HG03064 (cell line): ENCODE results near the gene GPR78.

ENCODE experiments used
- ATAC-seq: cut with Tn5 transposase; IDR thresholded peaks from one replicate; pipeline ENCODE4 v1.9.1; 2021; ENCODE audit warnings: low read depth; ENCODE audit not compliant: unreplicated experiment

Gene GPR78

DNA sequence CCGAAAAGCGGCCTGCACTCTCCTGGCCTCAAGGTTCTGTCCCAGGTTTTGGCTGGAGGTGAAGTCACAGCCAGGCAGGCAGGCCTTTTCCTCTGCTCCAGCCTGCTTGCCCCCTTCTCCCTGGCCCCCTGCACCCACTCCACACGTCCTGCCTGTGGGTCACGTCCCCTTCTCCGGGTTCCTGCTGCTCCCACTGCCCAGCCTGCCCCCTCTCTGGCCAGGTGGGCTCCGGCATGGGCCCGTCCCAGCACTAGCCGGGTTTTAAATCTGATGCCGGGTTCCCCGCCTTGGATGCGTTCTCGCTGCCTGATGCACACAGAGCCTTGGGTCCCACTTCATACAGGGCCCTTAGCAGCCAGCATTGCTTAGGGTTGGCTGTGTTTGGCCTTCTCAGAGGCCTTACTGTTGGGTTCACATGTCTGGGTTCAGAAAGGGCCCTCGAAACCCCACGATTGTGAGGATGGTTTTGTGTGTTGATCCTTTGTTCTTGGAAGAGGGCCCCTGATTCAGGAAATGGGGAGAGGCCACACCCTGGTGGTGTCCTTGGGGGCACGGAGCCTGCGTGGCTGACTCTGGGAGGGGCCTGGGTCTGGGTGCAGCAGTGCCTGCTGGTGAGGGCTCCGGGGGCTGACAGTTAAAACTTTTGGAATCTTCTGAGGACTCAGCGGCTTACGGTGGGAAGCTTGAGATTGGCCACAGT lies 18.3 kb downstream of the GPR78 start:
- no peak for ATAC-seq

DNA sequence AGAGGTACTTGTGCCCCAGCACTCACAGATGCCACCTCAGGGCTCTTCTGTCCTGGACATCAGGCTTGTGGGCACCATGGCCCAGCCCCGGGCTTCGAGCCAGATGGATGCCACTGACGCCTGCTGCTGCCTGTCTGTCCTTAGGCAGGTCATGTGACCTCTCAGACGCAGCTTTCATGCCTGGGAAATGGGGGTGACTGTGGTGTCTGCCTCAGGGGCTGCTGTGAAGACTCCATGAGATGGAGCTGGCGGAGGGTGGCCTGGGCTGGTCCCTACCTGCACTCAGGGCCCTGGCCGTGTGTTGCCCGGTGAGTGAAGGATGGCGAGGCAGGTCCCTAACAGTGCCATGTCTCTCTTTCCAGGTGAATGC lies 18.9 kb downstream of the GPR78 start:
- ATAC-seq, result no peak

DNA sequence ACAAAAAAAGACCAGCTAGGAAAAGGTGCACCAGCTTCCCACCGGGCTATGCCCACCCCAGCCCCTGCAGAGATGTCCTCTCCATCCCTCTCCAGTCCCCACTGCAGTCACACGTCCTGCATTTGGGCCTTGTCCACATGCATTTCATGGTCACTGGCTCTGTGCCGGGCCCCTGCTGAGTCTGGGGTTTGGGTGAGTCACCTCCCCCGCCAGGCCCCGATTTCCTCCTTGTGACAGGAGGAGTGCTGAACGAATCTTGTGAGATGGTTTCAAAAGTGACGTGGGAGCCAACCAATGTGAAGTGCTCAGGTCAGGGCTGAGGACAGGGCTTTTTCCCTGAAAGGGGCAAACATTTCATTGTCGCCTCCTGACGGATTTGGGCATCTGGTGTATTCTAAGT lies 19.5 kb downstream of the GPR78 start:
- no peak for ATAC-seq

DNA sequence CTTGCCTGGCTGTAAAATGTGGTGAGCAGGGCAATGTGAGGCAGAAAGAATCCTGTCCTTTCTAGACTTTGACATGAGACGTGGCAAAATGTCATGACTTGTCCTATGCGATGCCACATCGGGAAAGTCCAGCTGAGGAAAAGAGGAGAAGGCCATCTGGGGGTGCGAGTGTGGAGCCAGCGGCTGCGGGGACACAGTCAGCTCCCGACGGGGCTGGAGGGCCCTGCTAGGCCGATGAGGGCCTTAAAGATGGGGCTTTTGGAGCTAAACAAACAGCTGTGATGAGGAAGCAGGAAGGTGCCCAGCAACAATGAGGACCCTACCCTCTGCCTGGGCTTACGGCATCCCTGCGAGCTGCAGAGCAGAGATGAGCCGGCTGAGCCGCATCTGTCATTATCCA lies 20.1 kb downstream of the GPR78 start:
- ATAC-seq, result no peak

DNA sequence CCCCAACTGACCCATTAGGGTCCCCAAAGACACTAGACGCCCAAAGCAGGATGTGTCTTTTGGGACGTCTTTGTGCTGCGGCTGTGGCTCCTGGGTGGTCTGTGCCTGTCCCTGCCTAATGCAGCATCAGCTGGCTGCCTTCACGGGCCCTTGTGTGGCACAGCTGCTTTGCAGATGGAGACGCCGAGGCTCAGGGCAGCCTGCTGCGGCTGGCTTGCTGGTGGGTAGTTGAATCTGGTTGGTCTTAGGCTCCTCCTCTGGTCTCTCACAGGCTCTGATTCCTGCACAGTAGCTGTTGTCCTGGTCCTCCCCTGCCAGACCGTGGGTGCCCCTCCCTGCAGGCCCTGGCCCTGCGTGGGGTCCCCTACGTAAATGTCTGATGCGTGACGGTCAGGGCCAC lies 20.5 kb downstream of the GPR78 start:
- ATAC-seq, result no peak

DNA sequence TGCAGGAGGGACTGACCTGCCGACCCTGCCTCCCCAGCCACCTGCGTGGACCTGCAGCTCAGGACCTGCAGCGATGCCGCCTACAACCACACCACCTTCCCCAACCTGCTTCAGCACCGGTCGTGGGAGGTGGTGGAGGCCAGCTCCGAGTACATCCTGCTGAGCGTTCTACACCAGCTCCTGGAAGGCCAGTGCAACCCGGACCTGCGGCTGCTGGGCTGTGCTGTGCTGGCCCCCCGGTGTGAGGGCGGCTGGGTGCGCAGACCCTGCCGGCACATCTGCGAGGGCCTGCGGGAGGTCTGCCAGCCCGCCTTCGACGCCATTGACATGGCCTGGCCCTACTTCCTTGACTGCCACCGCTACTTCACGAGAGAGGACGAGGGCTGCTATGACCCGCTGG lies 20.9 kb downstream of the GPR78 start:
- no peak for ATAC-seq

DNA sequence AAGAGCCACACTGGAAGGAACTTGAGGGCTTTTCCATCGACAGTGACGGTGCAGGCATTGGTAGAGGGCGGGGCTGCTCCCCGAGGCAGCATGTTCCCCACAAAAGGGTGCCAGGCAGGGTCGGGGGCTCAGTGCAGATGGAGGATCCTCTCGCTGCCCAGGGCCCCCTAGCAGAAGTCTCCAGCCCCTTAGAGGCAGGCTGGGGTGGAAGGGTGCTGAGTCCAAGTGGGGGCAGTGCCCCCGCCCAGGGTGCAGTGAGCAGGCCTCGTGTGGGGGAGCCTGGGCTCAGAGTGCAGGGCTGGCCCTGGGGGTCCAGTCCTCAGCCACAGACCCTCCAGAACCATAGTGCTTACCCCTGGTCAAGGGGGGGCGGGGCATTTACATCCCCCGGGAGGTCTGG lies 21.4 kb downstream of the GPR78 start:
- ATAC-seq, result no peak

DNA sequence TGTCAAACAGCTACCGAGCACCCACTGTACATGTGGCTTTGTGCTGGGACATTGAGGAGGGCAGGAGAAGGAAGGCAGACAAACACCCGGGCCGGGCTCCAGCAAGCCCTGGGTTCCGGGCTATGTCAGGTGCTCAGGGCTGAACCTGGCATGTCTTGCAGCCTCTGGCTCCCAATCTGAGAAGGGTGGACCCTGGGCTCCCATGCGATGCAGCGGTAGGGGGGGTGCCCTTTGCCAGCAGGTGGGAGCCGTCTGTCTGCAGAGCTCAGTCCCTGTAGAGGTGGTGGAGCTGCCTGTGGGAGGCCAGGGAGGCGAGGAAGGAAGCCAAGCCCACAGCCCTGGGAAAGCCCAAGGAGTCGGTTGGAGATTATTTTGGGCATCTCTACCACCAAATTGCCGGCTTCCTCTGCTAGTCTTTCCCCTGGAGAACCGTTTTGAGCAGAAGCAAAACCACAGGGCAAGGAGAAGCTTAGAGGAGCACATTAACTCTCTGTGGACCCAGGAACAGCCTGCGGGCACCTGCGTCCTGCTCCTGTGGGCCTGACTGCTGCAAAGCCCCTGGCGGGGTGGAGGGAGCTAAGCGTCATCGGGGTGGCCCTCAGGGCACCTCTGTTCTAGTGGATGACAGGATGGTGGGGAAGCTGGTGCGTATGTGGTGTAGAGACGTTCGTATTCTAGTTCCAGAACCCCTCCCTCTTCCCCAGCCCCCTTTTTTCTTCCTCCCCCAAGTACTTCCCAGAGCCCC lies 22.7 kb downstream of the GPR78 start:
- ATAC-seq, result no peak

DNA sequence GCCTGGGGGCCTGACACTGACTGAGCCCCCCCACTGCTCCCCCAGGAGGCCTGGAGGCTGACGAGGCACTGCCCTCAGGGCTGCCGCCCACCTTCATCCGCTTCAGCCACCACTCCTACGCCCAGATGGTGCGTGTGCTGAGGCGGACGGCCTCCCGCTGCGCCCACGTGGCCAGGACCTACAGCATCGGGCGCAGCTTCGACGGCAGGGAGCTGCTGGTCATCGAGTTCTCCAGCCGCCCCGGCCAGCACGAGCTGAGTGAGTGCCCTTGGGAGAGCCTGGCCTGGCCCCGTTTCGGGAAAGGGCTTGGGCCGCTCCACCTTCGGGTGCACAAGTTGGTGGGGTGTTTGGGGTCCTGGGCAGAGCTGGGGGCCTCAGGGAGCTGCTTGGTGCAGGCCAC lies 23.7 kb downstream of the GPR78 start:
- ATAC-seq, result no peak

DNA sequence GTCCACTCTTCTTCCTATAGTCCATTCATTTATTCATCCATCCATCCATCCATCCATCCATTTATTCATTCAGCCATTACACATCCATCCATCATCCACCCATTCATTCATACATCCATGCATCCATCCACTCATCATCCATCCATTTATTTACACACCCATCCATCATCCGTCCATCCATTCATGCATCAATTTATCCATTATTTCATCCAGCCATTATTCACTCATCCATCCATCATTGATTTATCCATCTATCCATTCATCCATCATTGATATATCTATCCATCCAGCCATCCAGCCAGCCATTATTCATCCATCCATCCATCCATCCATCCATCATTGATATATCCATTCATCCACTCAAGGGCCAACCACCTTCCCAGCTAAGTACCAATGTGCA lies 25.1 kb downstream of the GPR78 start:
- ATAC-seq, result no peak

DNA sequence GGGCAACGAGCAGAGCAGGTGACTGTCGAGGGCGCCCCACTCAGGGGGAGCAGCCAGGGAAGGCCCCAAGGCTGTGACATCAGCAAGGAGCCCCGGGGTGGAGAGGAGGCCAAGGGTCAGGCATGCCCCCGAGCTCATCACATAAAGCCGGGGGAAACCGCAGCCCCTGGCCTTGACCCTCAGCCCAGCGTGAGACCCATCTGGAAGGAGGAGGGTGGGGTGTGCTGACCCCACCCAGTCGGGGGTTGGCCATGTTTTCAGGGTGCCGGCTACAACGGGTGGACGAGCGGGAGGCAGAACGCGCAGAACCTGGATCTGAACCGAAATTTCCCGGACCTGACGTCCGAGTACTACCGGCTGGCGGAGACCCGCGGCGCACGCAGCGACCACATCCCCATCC lies 26.3 kb downstream of the GPR78 start:
- ATAC-seq, result no peak

DNA sequence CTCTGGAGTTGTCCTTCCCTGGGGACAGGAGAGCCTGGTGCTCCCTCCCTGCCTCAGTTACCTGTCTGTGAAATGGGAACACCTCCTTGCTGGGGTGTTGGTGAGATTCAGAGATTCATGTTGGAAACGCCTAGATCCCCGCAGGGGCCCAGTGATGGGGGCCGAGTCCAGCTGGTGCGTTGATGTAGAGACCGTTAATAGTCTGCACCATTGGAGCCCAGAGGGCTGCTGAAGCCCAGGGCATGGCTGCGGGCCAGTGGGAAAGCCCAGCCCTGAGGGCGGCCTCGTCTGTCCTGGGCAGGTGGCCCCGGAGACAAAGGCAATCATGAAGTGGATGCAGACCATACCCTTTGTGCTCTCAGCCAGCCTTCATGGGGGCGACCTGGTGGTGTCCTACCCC lies 26.8 kb downstream of the GPR78 start:
- ATAC-seq, result no peak

DNA sequence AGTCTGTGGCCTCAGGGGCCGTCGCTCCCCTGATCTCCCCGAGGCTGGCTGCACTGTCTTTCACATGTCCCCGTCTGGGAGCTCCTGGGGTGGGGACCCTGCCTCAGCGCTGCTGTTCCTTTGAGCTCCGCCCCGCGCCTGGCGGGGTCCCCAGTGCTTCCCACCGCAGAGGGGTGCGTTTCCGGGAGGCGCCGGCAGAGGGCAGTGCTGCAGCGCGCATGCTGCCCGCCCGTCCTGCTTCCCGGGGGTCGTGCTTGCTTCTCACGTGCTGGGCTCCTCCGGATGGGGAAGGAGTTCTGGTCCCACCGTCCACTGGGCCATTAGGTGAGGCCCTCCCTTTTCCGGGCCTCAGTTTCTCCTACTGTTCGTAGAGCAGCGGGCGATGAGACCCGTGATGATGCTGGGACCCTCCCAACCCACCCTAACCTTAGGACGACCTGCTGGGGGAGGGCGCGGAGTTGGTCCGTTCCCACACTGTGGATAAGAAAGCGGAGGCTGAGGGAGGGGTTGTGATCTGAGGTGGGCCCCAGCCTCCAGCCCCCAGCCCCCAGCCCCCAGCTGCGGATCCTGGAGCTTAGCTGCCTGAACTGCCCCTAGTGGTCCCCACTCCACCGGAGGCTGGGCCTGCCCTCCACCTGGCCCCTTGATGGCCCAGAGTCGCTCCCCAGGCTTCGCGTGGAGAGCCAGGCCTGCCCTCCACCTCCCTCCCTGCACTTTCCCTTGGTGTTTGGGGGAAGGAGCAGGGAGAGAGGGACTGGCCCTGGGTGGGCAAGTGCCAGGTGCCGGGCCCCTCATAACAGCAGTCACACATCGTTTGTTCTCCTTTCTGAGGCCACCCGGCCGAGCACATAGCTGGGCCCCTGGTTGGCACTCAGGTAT lies 27.6 kb downstream of the GPR78 start:
- ATAC-seq, result no peak

DNA sequence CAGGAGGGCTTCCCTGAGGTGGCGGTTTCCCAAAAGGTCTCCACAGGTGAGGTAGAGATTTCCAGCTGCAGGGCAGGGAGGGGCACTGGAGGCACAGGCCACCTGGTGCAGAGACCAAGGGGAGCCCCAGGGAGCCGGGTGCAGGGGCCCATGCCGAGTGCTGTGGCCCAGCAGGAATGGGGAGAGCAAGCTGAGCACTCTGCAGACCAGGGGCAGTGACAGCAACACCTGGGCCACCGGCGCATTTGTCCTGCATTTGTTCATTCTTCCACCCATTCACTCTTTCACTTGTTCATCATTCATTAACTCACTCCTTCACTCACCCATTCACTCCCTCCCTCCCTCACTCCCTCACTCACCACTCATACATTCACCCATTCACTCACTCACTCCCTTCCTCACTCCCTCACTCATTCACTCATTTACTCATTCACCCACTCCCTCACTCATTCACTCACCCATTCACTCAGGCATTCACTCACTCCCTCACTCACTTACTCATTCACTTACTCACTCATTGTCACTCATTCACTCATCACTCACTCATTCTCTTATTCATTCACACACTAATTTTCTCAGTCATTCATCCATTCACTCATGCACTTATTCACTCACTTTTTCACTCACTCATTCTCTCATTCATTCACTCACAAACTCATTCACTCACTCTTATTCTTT lies 28.7 kb downstream of the GPR78 start:
- ATAC-seq, result no peak

DNA sequence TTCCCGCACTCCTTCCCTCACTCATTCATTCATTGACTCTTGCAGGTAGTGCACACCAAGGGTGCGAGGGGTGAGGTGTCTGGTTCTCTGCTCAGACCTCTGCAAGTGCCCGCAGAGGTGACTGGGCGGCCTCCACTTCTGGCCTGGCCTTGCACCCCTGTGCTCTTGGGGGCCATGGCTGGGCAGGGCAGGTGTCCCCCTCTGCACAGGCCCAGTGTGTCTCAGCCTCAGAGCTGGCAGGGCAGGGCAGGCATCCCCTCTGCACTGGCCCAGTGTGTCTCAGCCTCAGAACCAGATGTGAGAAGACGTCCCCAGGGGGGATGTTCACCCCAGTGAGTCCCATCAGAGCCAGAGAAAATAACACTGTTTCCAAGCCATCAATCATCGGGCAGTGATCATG lies 29.2 kb downstream of the GPR78 start:
- no peak for ATAC-seq

DNA sequence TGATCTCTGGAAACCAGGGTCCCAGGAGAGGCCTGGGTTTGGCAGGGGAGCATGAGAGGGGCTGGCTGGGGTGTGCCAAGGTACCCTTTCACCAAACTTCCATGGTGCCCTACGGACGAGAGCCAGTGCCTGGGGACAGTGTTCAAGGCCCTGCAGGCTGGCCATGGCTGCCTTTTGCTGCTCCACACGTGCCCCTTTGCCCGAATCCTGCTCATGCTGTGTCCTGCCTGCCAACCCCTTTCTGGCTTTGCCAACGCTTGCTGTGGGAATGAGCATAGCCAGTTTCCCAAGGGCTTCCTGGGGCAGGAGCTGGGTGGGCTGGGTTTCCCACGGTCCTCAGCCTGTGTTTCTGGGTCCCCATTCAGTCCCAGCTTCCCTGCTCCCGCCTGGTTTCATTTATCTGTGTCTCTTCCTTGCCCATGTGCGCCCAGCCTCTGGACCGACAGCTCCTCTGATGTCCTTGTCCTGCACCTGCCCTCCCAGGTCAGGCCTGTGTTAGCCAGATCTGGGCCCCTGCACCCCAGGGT lies 29.7 kb downstream of the GPR78 start:
- no peak for ATAC-seq

DNA sequence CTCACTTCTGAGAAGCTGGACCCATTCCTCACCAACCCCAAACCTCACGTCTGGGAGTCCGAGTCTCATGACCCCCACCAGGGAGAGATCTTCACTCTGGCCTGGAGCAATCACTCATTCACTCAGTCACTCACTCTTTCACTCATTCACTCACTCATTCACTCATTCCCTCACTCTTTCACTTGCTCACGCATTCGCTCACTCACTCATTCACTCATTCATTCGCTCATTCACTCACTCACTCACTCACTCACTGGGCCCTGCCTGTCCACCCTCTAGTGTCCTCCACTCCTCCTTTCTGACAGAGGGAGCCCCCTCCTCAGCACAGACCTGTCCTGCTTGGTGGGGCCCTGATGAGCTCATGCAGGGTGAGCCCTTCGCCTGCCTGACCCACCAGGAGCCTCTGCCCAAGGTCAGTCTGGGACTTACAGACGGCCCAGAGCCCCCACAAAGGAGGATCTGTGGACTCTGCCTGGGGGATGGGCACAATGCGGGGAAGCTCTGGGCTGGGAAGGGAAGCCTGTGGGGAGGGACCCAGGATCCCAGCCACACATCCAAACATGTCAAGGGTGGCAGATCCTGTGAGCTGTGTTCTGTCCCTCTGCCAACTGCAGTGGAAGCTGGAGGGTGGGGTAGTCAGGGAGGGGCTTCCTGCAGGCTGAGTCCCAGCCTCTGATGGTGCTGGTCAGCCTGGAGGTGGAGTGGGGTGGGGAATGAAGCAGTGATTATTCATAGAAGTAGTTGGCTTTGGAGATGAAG lies 30.8 kb downstream of the GPR78 start:
- ATAC-seq, result no peak

DNA sequence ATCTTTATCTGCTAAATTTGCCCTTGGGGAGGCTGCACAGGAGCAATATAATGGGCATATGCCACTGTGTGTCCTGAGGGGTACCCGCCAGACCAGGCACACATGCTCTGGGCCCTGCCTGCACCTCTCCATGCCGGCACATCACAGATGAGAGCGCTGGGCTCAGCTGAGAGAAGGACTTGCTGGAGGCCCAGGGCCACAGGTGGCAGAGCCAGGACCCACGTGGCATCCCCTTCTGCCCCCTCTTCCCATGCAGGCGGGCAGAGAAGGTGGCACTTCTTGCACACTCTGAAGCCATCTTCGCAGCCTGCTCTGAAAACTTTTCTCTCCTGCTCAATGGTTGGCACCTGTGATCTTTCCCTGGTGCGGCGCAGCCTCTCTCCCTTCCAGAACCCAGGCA lies 32.5 kb downstream of the GPR78 start:
- no peak for ATAC-seq

DNA sequence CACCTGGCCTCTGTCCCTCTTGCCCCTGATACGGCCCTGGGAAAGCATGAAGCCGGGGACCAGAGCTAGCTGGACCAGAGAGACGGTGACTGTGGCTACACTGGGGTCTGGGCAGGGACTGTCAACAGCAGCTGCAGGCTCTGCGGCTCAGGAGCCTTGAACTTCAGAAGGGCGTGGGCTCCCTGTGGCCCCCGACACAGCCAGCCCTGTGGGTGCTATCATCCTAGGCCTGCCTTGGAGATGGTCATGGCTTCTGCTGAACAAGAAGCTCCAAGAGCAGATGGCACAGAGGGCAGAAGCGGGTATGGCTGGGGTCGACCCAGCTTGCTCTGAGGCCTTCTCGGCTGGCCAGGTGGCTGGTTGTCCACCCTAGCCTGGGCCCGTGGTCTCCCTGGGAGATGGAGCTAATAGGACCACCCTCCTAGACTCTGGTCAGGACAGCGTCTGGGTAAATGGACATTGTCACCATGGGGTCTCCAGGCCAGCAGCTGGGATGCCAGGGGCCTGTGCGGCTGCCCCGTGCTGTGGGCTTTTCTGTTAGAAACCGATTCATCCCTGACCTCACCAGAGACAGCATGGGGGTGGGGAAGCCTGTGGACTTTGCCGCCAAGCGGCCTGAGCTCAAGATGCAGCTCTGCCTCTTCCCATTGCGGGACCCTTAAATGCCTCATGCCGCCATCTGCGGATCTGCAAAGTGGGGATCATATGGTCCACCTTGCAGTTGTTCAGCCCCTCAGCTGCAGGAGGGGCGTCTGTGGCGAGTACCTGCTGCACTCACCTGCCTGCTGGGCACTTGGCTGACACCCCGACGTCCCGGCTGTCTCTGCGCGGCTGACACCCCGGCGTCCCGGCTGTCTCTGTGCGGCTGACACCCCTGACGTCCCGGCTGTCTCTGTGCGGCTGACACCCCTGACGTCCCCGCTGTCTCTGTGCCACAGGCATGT lies 33.5 kb downstream of the GPR78 start:
- no peak for ATAC-seq
